ENCODE results near the gene TRMT44.

DNA sequence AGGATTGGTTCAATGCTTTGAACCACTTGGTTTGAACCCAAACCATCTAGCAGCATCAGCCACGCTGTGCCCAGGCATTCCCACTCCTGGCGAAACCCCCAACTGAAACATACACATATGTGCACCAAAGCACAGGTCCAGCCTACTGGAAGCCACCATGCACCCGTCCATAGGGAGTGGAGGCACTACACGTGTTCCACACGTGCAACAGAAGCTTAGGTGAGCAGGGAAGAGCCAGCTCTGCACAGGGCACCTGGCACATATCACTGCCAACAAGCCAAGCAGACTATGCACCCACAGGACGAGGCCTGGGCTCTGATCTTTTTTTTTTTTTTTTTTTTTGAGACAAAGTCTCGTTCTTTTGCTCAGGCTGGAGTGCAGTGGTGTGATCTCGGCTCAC is 73.4 kb downstream of the TRMT44 start:
- TF ChIP-seq ZNF8 (CRISPR knock-in tag; IDR thresholded peaks at IDR 0.05) = no peak
- TF ChIP-seq, protein P1, sequence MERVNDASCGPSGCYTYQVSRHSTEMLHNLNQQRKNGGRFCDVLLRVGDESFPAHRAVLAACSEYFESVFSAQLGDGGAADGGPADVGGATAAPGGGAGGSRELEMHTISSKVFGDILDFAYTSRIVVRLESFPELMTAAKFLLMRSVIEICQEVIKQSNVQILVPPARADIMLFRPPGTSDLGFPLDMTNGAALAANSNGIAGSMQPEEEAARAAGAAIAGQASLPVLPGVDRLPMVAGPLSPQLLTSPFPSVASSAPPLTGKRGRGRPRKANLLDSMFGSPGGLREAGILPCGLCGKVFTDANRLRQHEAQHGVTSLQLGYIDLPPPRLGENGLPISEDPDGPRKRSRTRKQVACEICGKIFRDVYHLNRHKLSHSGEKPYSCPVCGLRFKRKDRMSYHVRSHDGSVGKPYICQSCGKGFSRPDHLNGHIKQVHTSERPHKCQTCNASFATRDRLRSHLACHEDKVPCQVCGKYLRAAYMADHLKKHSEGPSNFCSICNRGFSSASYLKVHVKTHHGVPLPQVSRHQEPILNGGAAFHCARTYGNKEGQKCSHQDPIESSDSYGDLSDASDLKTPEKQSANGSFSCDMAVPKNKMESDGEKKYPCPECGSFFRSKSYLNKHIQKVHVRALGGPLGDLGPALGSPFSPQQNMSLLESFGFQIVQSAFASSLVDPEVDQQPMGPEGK (CRISPR knock-in tag; IDR thresholded peaks at IDR 0.05; ENCODE audit: borderline replicate concordance) = no peak
- no peak for TF ChIP-seq ZFP30 (CRISPR knock-in tag; IDR thresholded peaks at IDR 0.05)
- no peak for TF ChIP-seq CSDC2 (CRISPR knock-in tag; IDR thresholded peaks at IDR 0.05)
- TF ChIP-seq ZNF565 (CRISPR knock-in tag; conservative IDR thresholded peaks at IDR 0.05; ENCODE audit: low read depth) = no peak
- TF ChIP-seq CREB5 (CRISPR knock-in tag; IDR thresholded peaks at IDR 0.05; ENCODE audit: low read depth) = no peak
- TF ChIP-seq BACH2 (CRISPR knock-in tag; IDR thresholded peaks at IDR 0.05; ENCODE audit: borderline replicate concordance) = no peak
- TF ChIP-seq ZC3H10 (CRISPR knock-in tag; IDR thresholded peaks at IDR 0.05) = no peak
- TF ChIP-seq ARNTL (CRISPR knock-in tag; IDR thresholded peaks at IDR 0.05; ENCODE audit: borderline replicate concordance, low read depth) = no peak
- TF ChIP-seq, protein P2, sequence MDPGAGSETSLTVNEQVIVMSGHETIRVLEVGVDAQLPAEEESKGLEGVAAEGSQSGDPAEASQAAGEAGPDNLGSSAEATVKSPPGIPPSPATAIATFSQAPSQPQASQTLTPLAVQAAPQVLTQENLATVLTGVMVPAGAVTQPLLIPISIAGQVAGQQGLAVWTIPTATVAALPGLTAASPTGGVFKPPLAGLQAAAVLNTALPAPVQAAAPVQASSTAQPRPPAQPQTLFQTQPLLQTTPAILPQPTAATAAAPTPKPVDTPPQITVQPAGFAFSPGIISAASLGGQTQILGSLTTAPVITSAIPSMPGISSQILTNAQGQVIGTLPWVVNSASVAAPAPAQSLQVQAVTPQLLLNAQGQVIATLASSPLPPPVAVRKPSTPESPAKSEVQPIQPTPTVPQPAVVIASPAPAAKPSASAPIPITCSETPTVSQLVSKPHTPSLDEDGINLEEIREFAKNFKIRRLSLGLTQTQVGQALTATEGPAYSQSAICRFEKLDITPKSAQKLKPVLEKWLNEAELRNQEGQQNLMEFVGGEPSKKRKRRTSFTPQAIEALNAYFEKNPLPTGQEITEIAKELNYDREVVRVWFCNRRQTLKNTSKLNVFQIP (CRISPR knock-in tag; IDR thresholded peaks at IDR 0.05; ENCODE audit: borderline replicate concordance, low read depth) = no peak
- TF ChIP-seq TOX (CRISPR knock-in tag; IDR thresholded peaks at IDR 0.05; ENCODE audit: borderline replicate concordance) = no peak
- TF ChIP-seq ISL1 (CRISPR knock-in tag; IDR thresholded peaks at IDR 0.05) = no peak
- TF ChIP-seq ESRRG (CRISPR knock-in tag; IDR thresholded peaks at IDR 0.05) = no peak
